ENCODE data around the gene CROCC2.
A peak's percentile ranks its signal among the peaks of the same experiment; 100 is the strongest.

Gene CROCC2

GRCh38 chr2:241007111-241007510 lies 101.0 kb downstream of the CROCC2 start:
- Histone ChIP-seq H3K27ac (ENCODE audit: low read depth, low read length) (no peak overlapping the region), H3K4me1 (ENCODE audit: control insufficient read depth, insufficient read depth, low read length) (peaks cover 14% of the 10 kb centered on the region), H3K4me3 (ENCODE audit: low read depth, low read length) (no peak overlapping the region), H3K9me3 (ENCODE audit: control insufficient read depth, insufficient read depth, low read length) (peaks cover 15% of the 10 kb centered on the region), H3K9ac (ENCODE audit: low read depth, low read length) (no peak overlapping the region), H3K36me3 (ENCODE audit: control insufficient read depth, insufficient read depth, low read length) (no peaks in the 10 kb centered on the region), H3K27me3 (ENCODE audit: control insufficient read depth, insufficient read depth, low read length) (no peaks in the 10 kb centered on the region; the same call in 1 of the 2 replicates)

- no peak overlapping the region for H3K9ac ChIP-seq (ENCODE audit: low read depth, low read length)
- no peak overlapping the region for H3K27ac ChIP-seq (ENCODE audit: low read depth, low read length)
- peaks cover 15% of the 10 kb centered on the region for H3K9me3 ChIP-seq (ENCODE audit: control insufficient read depth, insufficient read depth, low read length)
- H3K4me3 ChIP-seq (ENCODE audit: low read depth, low read length) = no peak overlapping the region
- H3K27me3 ChIP-seq (ENCODE audit: control insufficient read depth, insufficient read depth, low read length) = no peaks in the 10 kb centered on the region; the same call in 1 of the 2 replicates
- no peaks in the 10 kb centered on the region for H3K36me3 ChIP-seq (ENCODE audit: control insufficient read depth, insufficient read depth, low read length)
- peaks cover 14% of the 10 kb centered on the region for H3K4me1 ChIP-seq (ENCODE audit: control insufficient read depth, insufficient read depth, low read length)
These were observed 102.0 kb downstream of the CROCC2 start for GRCh38 chr2:241007880-241008710.

- Histone ChIP-seq H3K4me3 (ENCODE audit: low read depth, low read length) (no peak overlapping the region), H3K36me3 (ENCODE audit: control insufficient read depth, insufficient read depth, low read length) (no peaks in the 10 kb centered on the region), H3K9ac (ENCODE audit: low read depth, low read length) (no peak overlapping the region), H3K9me3 (ENCODE audit: control insufficient read depth, insufficient read depth, low read length) (peaks cover 10% of the 10 kb centered on the region), H3K27ac (ENCODE audit: low read depth, low read length) (no peak overlapping the region), H3K4me1 (ENCODE audit: control insufficient read depth, insufficient read depth, low read length) (peaks cover 14% of the 10 kb centered on the region), H3K27me3 (ENCODE audit: control insufficient read depth, insufficient read depth, low read length) (no peaks in the 10 kb centered on the region; the same call in 1 of the 2 replicates)
These were observed 102.6 kb downstream of the CROCC2 start for GRCh38 chr2:241008711-241009121.

GRCh38 chr2:241009191-241009590 lies 103.1 kb downstream of the CROCC2 start:
- Histone ChIP-seq H3K27me3 (ENCODE audit: control insufficient read depth, insufficient read depth, low read length) (no peaks in the 10 kb centered on the region; the same call in 1 of the 2 replicates), H3K9ac (ENCODE audit: low read depth, low read length) (no peak overlapping the region), H3K4me1 (ENCODE audit: control insufficient read depth, insufficient read depth, low read length) (peaks cover 14% of the 10 kb centered on the region), H3K9me3 (ENCODE audit: control insufficient read depth, insufficient read depth, low read length) (peaks cover 6% of the 10 kb centered on the region; the same call in 1 of the 2 replicates), H3K27ac (ENCODE audit: low read depth, low read length) (no peak overlapping the region), H3K36me3 (ENCODE audit: control insufficient read depth, insufficient read depth, low read length) (no peaks in the 10 kb centered on the region), H3K4me3 (ENCODE audit: low read depth, low read length) (peak overlapping the region; percentile 45; the same call in 1 of the 2 replicates)

- H3K27me3 ChIP-seq (ENCODE audit: control insufficient read depth, insufficient read depth, low read length) = no peaks in the 10 kb centered on the region; the same call in 1 of the 2 replicates
- peaks cover 6% of the 10 kb centered on the region; the same call in 1 of the 2 replicates for H3K9me3 ChIP-seq (ENCODE audit: control insufficient read depth, insufficient read depth, low read length)
- H3K36me3 ChIP-seq (ENCODE audit: control insufficient read depth, insufficient read depth, low read length) = no peaks in the 10 kb centered on the region
- H3K27ac ChIP-seq (ENCODE audit: low read depth, low read length) = peak overlapping the region; percentile 88
- no peak overlapping the region; the same call in 1 of the 2 replicates for H3K9ac ChIP-seq (ENCODE audit: low read depth, low read length)
- H3K4me1 ChIP-seq (ENCODE audit: control insufficient read depth, insufficient read depth, low read length) = peaks cover 14% of the 10 kb centered on the region
- H3K4me3 ChIP-seq (ENCODE audit: low read depth, low read length) = peak overlapping the region; percentile 45
These were observed 103.7 kb downstream of the CROCC2 start for GRCh38 chr2:241009601-241010530.

GRCh38 chr2:241010531-241011295 lies 104.6 kb downstream of the CROCC2 start:
- Histone ChIP-seq H3K9me3 (ENCODE audit: control insufficient read depth, insufficient read depth, low read length) (no peaks in the 10 kb centered on the region; the same call in 1 of the 2 replicates), H3K27me3 (ENCODE audit: control insufficient read depth, insufficient read depth, low read length) (no peaks in the 10 kb centered on the region; the same call in 1 of the 2 replicates), H3K4me3 (ENCODE audit: low read depth, low read length) (peak overlapping the region; percentile 45; the same call in 1 of the 2 replicates), H3K9ac (ENCODE audit: low read depth, low read length) (no peak overlapping the region), H3K36me3 (ENCODE audit: control insufficient read depth, insufficient read depth, low read length) (no peaks in the 10 kb centered on the region), H3K27ac (ENCODE audit: low read depth, low read length) (peak overlapping the region; percentile 88), H3K4me1 (ENCODE audit: control insufficient read depth, insufficient read depth, low read length) (peaks cover 14% of the 10 kb centered on the region)

GRCh38 chr2:241011296-241011600 lies 105.1 kb downstream of the CROCC2 start:
- H3K9me3 ChIP-seq (ENCODE audit: control insufficient read depth, insufficient read depth, low read length) = no peaks in the 10 kb centered on the region
- no peak overlapping the region for H3K4me3 ChIP-seq (ENCODE audit: low read depth, low read length)
- peaks cover 14% of the 10 kb centered on the region for H3K4me1 ChIP-seq (ENCODE audit: control insufficient read depth, insufficient read depth, low read length)
- H3K36me3 ChIP-seq (ENCODE audit: control insufficient read depth, insufficient read depth, low read length) = no peaks in the 10 kb centered on the region
- H3K27ac ChIP-seq (ENCODE audit: low read depth, low read length) = no peak overlapping the region
- H3K27me3 ChIP-seq (ENCODE audit: control insufficient read depth, insufficient read depth, low read length) = no peaks in the 10 kb centered on the region; the same call in 1 of the 2 replicates
- H3K9ac ChIP-seq (ENCODE audit: low read depth, low read length) = no peak overlapping the region

DNA sequence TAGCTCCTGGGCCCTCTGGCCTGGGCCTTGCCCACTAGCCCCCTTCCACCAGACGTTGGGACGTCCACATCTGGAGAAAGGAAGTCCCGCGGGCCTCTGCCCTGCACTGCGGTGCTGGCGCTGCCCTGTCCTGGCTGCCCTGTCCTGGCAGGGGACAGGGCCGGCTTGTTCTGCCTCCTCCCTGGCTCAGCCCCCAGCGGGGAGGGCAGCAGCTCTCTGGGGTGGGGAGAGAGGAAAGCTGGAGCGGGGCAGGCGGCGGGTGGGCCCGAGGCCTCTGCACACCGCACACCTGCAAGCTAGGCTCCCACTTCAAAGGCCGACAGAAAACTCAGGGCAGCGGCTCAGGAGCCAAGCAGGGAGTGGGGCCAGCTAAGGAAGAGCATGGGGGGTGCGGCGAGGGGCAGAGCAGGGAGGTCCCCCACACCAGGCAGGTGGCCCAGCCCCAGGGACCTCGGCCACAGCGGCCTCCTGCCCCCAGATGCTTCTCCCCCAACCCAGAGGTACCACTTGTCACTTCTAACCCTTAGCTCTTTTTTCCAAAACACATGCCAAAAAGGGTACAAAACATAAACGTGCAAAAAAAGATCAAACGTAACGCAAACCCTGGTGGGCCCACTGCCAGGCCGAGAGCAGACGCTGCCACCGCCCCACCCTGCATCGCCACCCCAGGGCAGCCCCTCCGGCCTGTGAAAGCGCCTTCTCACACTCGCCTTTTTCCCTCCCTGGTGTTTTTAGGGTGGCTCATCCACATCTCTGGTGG lies 105.8 kb downstream of the CROCC2 start:
- no peak overlapping the region for H3K4me3 ChIP-seq (ENCODE audit: low read depth, low read length)
- H3K27ac ChIP-seq (ENCODE audit: low read depth, low read length) = no peak overlapping the region
- H3K27me3 ChIP-seq (ENCODE audit: control insufficient read depth, insufficient read depth, low read length) = no peaks in the 10 kb centered on the region; the same call in 1 of the 2 replicates
- H3K36me3 ChIP-seq (ENCODE audit: control insufficient read depth, insufficient read depth, low read length) = no peaks in the 10 kb centered on the region
- H3K9me3 ChIP-seq (ENCODE audit: control insufficient read depth, insufficient read depth, low read length) = no peaks in the 10 kb centered on the region
- H3K4me1 ChIP-seq (ENCODE audit: control insufficient read depth, insufficient read depth, low read length) = peaks cover 14% of the 10 kb centered on the region
- H3K9ac ChIP-seq (ENCODE audit: low read depth, low read length) = no peak overlapping the region

- Histone ChIP-seq H3K9ac (ENCODE audit: low read depth, low read length) (no peak overlapping the region), H3K4me3 (ENCODE audit: low read depth, low read length) (no peak overlapping the region), H3K9me3 (ENCODE audit: control insufficient read depth, insufficient read depth, low read length) (no peaks in the 10 kb centered on the region), H3K36me3 (ENCODE audit: control insufficient read depth, insufficient read depth, low read length) (no peaks in the 10 kb centered on the region), H3K27ac (ENCODE audit: low read depth, low read length) (no peak overlapping the region), H3K27me3 (ENCODE audit: control insufficient read depth, insufficient read depth, low read length) (no peaks in the 10 kb centered on the region), H3K4me1 (ENCODE audit: control insufficient read depth, insufficient read depth, low read length) (peaks cover 14% of the 10 kb centered on the region)
These were observed 108.1 kb downstream of the CROCC2 start for GRCh38 chr2:241014224-241014623.

GRCh38 chr2:241014764-241015163 lies 108.6 kb downstream of the CROCC2 start:
- Histone ChIP-seq H3K27me3 (ENCODE audit: control insufficient read depth, insufficient read depth, low read length) (no peaks in the 10 kb centered on the region), H3K9me3 (ENCODE audit: control insufficient read depth, insufficient read depth, low read length) (no peaks in the 10 kb centered on the region), H3K27ac (ENCODE audit: low read depth, low read length) (no peak overlapping the region), H3K36me3 (ENCODE audit: control insufficient read depth, insufficient read depth, low read length) (no peaks in the 10 kb centered on the region), H3K4me3 (ENCODE audit: low read depth, low read length) (no peak overlapping the region), H3K4me1 (ENCODE audit: control insufficient read depth, insufficient read depth, low read length) (peaks cover 10% of the 10 kb centered on the region), H3K9ac (ENCODE audit: low read depth, low read length) (no peak overlapping the region)
